Keratinocyte (primary cell): ENCODE results near the gene MERTK. TPM values are rescaled to one million over a fixed set of nuclear protein-coding genes. Genes with fewer than 3 reads are reported as not detected.

Experiments used
- DNase-seq: peaks from one replicate; pipeline ENCODE4 v3.0.0-alpha.2; 2011; ENCODE audit warnings: low read depth, missing footprints, low spot score
- FAIRE-seq: peaks from 2 replicates; lab custom pipeline; 2011; peaks lifted over from hg19 to GRCh38; lab: Jason Lieb, UNC
- H2AFZ ChIP-seq: 2 replicates; pipeline ENCODE4 v1.6.0; 2012; ENCODE audit warnings: low read length, control low read depth, inconsistent platforms; ENCODE audit not compliant: control insufficient read depth
- H3K27ac ChIP-seq: 2 replicates; pipeline ENCODE4 v1.5.1; 2011; ENCODE audit warnings: low read length; ENCODE audit not compliant: control insufficient read depth, insufficient read depth
- H3K27me3 ChIP-seq: 3 replicates; pipeline ENCODE4 v1.6.0; 2011; ENCODE audit warnings: low read length; ENCODE audit not compliant: control insufficient read depth, insufficient read depth; ENCODE audit errors: extremely low read depth
- H3K36me3 ChIP-seq, 2 experiments: 2 replicates in 1 of 2; 3 replicates in 1 of 2; pipeline ENCODE4 v1.5.1; 2011; ENCODE audit warnings: low read length in 2 of 2, mild to moderate bottlenecking in 1 of 2; ENCODE audit not compliant: control insufficient read depth in 2 of 2, insufficient read depth in 2 of 2; ENCODE audit errors: extremely low read depth in 1 of 2
- H3K4me1 ChIP-seq: 3 replicates; pipeline ENCODE4 v1.5.1; 2011; ENCODE audit warnings: low read length; ENCODE audit not compliant: control insufficient read depth, insufficient read depth; ENCODE audit errors: extremely low read depth
- H3K4me2 ChIP-seq: 3 replicates; pipeline ENCODE4 v1.6.0; 2011; ENCODE audit warnings: low read depth, low read length; ENCODE audit not compliant: control insufficient read depth, insufficient read depth; ENCODE audit errors: extremely low read depth
- H3K4me3 ChIP-seq, 3 experiments: fragments of 200-600 bp in 1 of 3; sonication (generic) in 1 of 3; 2 replicates in 2 of 3; 3 replicates in 1 of 3; pipeline ENCODE4 v1.5.1; 2011 to 2016; ENCODE audit warnings: low read length in 3 of 3, mild to moderate bottlenecking in 3 of 3, control low read depth in 2 of 3, inconsistent platforms in 1 of 3, low read depth in 1 of 3, mixed read lengths in 1 of 3, mixed run types in 1 of 3, moderate library complexity in 1 of 3; ENCODE audit not compliant: control insufficient read depth in 2 of 3, insufficient read depth in 2 of 3; ENCODE audit errors: extremely low read depth in 1 of 3
- H3K79me2 ChIP-seq: 2 replicates; pipeline ENCODE4 v1.6.0; 2012; ENCODE audit warnings: low read length; ENCODE audit not compliant: control insufficient read depth, insufficient read depth
- H3K9ac ChIP-seq: 3 replicates; pipeline ENCODE4 v1.6.0; 2011; ENCODE audit warnings: low read length; ENCODE audit not compliant: control insufficient read depth, insufficient read depth; ENCODE audit errors: extremely low read depth
- H3K9me1 ChIP-seq: 3 replicates; pipeline ENCODE4 v1.6.0; 2011; ENCODE audit warnings: low read length; ENCODE audit not compliant: control insufficient read depth, insufficient read depth; ENCODE audit errors: extremely low read depth
- H3K9me3 ChIP-seq: 2 replicates; pipeline ENCODE4 v1.5.1; 2012; ENCODE audit warnings: low read depth, low read length; ENCODE audit not compliant: control insufficient read depth
- H4K20me1 ChIP-seq: 3 replicates; pipeline ENCODE4 v1.6.0; 2011; ENCODE audit warnings: low read length; ENCODE audit not compliant: control insufficient read depth, insufficient read depth; ENCODE audit errors: extremely low read depth
- EZH2 ChIP-seq: IDR thresholded peaks from one replicate; pipeline ENCODE4 v1.6.1; 2012; ENCODE audit warnings: inconsistent platforms, mild to moderate bottlenecking, low read length, moderate library complexity
- dilution Hi-C: fragments of 300-500 bp; cut with MboI; formaldehyde crosslinking; loops from one replicate; pipeline ENCODE4 v1.7.0; 2020; ENCODE audit warnings: low sequenced_read_pairs; ENCODE audit not compliant: extremely low pct_ligation_motif_present
- polyA plus RNA-seq, 5 experiments: library from polyadenylated mRNA; depleted of rRNA in 3 of 5; stranded (reverse) in 3 of 5; stranded (forward) in 1 of 5; unstranded in 1 of 5; fragments of >200 nt; gene quantifications; 1 replicate in 1 of 5; 2 replicates in 3 of 5; 3 replicates in 1 of 5; pipeline versions ENCODE4 v1.2.1 to v1.2.3, GENCODE V29; 2011 to 2012; ENCODE audit warnings: missing spikeins in 2 of 5, low read depth in 1 of 5, low replicate concordance in 1 of 5
- TF ChIP-seq, protein P1 (sequence below), 3 experiments: IDR thresholded peaks in 1 of 3; conservative IDR thresholded peaks in 1 of 3; optimal IDR thresholded peaks in 1 of 3; 2 replicates in 2 of 3; 3 replicates in 1 of 3; pipeline versions ENCODE3 to v1.5.1; 2011; ENCODE audit warnings: low read length in 3 of 3, mild to moderate bottlenecking in 3 of 3, moderate library complexity in 2 of 3, control low read depth in 1 of 3, inconsistent platforms in 1 of 3; ENCODE audit not compliant: insufficient read depth in 2 of 3; ENCODE audit errors: extremely low read depth in 1 of 3

Gene MERTK
- polyA plus RNA-seq, 1 donor (not counting 4 experiments of a cell fraction or from before 2014, with no cell fraction given), result 0.14 TPM

DNA sequence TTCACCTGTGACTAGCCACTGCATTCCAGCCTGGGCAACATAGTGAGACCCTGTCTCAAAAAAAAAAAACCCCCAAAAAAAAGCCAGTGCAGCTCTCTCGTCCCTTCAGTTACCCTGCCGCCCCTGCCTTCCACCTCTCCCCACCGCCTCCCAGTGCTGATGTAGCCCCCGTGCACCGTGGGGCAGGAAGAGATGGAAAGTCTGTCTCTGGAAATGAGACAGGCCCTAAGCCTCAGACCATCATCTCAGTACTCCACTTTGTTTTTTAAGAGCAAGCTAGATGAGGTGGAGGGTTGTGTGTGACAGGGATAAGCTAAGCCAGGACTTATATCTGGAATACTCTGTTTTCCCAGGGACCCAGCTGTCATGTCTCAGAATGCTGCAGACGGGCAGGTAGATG is 32.0 kb downstream of the MERTK start:
- Histone ChIP-seq H3K27ac (no peak overlapping the region), H3K9me3 (no peaks in the 10 kb centered on the region), H3K27me3 (peaks cover 49% of the 10 kb centered on the region), H3K4me3 (no peak overlapping the region), H3K4me2 (no peak overlapping the region), H4K20me1 (peaks cover 4% of the 10 kb centered on the region), H3K9ac (no peak overlapping the region), H3K9me1 (no peaks in the 10 kb centered on the region), H3K79me2 (no peaks in the 10 kb centered on the region), H3K4me1 (peaks cover 4% of the 10 kb centered on the region), H2AFZ (no peak overlapping the region), H3K36me3 (no peaks in the 10 kb centered on the region)
- dilution Hi-C loops, result no loop called here
- FAIRE-seq, result no peak
- no peak for DNase-seq
- TF ChIP-seq, protein P1, sequence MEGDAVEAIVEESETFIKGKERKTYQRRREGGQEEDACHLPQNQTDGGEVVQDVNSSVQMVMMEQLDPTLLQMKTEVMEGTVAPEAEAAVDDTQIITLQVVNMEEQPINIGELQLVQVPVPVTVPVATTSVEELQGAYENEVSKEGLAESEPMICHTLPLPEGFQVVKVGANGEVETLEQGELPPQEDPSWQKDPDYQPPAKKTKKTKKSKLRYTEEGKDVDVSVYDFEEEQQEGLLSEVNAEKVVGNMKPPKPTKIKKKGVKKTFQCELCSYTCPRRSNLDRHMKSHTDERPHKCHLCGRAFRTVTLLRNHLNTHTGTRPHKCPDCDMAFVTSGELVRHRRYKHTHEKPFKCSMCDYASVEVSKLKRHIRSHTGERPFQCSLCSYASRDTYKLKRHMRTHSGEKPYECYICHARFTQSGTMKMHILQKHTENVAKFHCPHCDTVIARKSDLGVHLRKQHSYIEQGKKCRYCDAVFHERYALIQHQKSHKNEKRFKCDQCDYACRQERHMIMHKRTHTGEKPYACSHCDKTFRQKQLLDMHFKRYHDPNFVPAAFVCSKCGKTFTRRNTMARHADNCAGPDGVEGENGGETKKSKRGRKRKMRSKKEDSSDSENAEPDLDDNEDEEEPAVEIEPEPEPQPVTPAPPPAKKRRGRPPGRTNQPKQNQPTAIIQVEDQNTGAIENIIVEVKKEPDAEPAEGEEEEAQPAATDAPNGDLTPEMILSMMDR (optimal IDR thresholded peaks at IDR 0.05 in 1 of 3, IDR thresholded peaks at IDR 0.05 in 1 of 3, conservative IDR thresholded peaks at IDR 0.05 in 1 of 3; ENCODE audit: extremely low read depth in 1 of 3, insufficient read depth in 2 of 3, low read length in 3 of 3), result no peak

DNA sequence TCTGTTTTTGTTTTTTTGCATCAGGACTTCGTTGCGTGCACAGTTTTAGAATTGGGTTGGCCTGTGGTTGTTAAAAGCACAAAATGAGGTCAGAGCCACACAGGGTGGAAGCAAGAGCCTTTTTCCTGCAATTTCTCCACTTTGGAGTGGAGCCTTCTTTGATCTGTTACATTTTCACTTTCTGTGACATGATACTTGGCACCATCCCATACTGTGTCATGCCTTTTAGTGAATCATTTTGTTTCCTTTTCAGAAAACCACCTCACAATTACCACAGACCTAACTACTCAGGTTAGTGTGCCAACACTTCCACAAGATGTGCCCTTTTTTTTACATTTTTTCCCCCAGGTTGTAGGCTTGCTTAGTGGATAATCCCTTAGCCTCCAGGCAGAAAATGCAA is 32.5 kb downstream of the MERTK start:
- FAIRE-seq, result peak; percentile 76
- no peak for TF ChIP-seq EZH2
- TF ChIP-seq, protein P1 (optimal IDR thresholded peaks at IDR 0.05 in 1 of 3, IDR thresholded peaks at IDR 0.05 in 1 of 3, conservative IDR thresholded peaks at IDR 0.05 in 1 of 3; ENCODE audit: extremely low read depth in 1 of 3, insufficient read depth in 2 of 3, low read length in 3 of 3), result no peak
- no peak overlapping the region for H3K9ac ChIP-seq
- H3K4me1 ChIP-seq, result peaks cover 4% of the 10 kb centered on the region
- no peaks in the 10 kb centered on the region for H3K9me1 ChIP-seq
- no peaks in the 10 kb centered on the region for H3K79me2 ChIP-seq
- H3K4me3 ChIP-seq, result no peak overlapping the region
- H2AFZ ChIP-seq, result no peak overlapping the region
- no peak overlapping the region for H3K4me2 ChIP-seq
- H3K36me3 ChIP-seq, result no peaks in the 10 kb centered on the region
- peak; percentile 17 for DNase-seq
- H3K27me3 ChIP-seq, result peaks cover 49% of the 10 kb centered on the region
- dilution Hi-C loops, result no loop called here
- no peaks in the 10 kb centered on the region for H3K9me3 ChIP-seq
- H4K20me1 ChIP-seq, result peaks cover 4% of the 10 kb centered on the region
- no peak overlapping the region for H3K27ac ChIP-seq
